ENCODE results near the gene MTA1.

DNA sequence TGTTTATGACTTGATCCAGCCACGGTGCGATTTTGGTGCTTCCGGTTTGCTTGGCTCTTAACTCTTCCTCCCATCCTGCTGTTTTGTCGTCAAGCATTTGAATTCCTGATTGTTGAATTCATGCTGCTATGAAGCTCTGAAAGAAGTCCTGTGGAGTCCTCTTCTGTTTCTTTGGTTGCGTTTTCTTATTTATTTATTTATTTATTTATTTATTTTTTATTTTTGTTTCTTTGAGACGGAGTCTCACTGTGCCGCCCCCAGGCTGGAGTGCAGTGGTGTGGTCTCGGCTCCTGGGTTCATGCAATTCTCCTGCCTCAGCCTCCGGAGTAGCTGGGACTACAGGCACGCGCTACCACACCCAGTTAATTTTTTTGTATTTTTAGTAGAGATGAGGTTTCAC, 3.0 kb upstream of the MTA1 start:
- TF ChIP-seq, protein P1, sequence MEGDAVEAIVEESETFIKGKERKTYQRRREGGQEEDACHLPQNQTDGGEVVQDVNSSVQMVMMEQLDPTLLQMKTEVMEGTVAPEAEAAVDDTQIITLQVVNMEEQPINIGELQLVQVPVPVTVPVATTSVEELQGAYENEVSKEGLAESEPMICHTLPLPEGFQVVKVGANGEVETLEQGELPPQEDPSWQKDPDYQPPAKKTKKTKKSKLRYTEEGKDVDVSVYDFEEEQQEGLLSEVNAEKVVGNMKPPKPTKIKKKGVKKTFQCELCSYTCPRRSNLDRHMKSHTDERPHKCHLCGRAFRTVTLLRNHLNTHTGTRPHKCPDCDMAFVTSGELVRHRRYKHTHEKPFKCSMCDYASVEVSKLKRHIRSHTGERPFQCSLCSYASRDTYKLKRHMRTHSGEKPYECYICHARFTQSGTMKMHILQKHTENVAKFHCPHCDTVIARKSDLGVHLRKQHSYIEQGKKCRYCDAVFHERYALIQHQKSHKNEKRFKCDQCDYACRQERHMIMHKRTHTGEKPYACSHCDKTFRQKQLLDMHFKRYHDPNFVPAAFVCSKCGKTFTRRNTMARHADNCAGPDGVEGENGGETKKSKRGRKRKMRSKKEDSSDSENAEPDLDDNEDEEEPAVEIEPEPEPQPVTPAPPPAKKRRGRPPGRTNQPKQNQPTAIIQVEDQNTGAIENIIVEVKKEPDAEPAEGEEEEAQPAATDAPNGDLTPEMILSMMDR (IDR thresholded peaks at IDR 0.05): no peak
- no peak for TF ChIP-seq EZH2 (IDR thresholded peaks at IDR 0.05; ENCODE audit: borderline replicate concordance, insufficient read depth, low read depth, low read length, poor library complexity, severe bottlenecking)
